GM12878 (cell line): Measurements from ENCODE around the gene LRRC3. TPM values are rescaled to one million over a fixed set of nuclear protein-coding genes. Genes with fewer than 3 reads are reported as not detected.

ENCODE experiments used
- ASH2L ChIP-seq: fragments of 300-600, 200-600 bp; sonication (generic); IDR thresholded peaks from 2 replicates; pipeline ENCODE4 v1.6.1; 2017; ENCODE audit warnings: low read depth, mild to moderate bottlenecking, borderline replicate concordance
- PAX8 ChIP-seq: fragments of 450-650 bp; IDR thresholded peaks from 2 replicates; pipeline ENCODE4 v1.6.1; 2017; ENCODE audit warnings: mild to moderate bottlenecking, moderate library complexity
- POU2F2 ChIP-seq: IDR thresholded peaks from 3 replicates; pipeline ENCODE4 v1.6.1; 2011; ENCODE audit warnings: low read depth, mild to moderate bottlenecking, low read length, borderline replicate concordance
- RAD51 ChIP-seq: fragments of 450-650 bp; IDR thresholded peaks from 2 replicates; pipeline ENCODE4 v1.6.1; 2016; ENCODE audit warnings: moderate library complexity, mild to moderate bottlenecking, inconsistent platforms
- ZBTB40 ChIP-seq: fragments of 450-650 bp; IDR thresholded peaks from 2 replicates; pipeline ENCODE4 v1.6.1; 2016; ENCODE audit warnings: mild to moderate bottlenecking, moderate library complexity, borderline replicate concordance
- ZNF687 ChIP-seq: fragments of 450-650 bp; IDR thresholded peaks from 2 replicates; pipeline ENCODE4 v1.6.1; 2017; ENCODE audit warnings: mild to moderate bottlenecking, moderate library complexity
- polyA plus RNA-seq, 11 experiments: library from polyadenylated mRNA; depleted of rRNA in 4 of 11; unstranded in 6 of 11; stranded (reverse) in 5 of 11; fragments of >200 nt; fragmentation: Nextera tagmentation in 4 of 11; fragmentation: Illumina TruSeq in 1 of 11; extraction: Ambion mirVana in 4 of 11; extraction: Trizol in 1 of 11; gene quantifications; 1 replicate in 1 of 11; 2 replicates in 10 of 11; pipeline versions ENCODE4 v1.2.1 to v1.2.3, GENCODE V29; 2011 to 2016; ENCODE audit warnings: inconsistent platforms in 2 of 11, missing spikeins in 2 of 11, low read depth in 1 of 11
- total RNA-seq, 4 experiments: library from RNA; depleted of rRNA in 3 of 4; stranded (reverse); fragments of >200 nt in 3 of 4; fragmentation: Illumina TruSeq in 1 of 4; extraction: Trizol in 1 of 4; gene quantifications; 2 replicates each; pipeline versions ENCODE4 v1.2.1 to v1.2.3, GENCODE V29; 2013 to 2021

LRRC3 gene
- total and polyA plus RNA-seq, 10 of the 15 experiments (the other 5 are each of a cell fraction or from before 2014, with no cell fraction given): 0.02 to 0.31 (median 0.09) TPM; not detected in 1

DNA sequence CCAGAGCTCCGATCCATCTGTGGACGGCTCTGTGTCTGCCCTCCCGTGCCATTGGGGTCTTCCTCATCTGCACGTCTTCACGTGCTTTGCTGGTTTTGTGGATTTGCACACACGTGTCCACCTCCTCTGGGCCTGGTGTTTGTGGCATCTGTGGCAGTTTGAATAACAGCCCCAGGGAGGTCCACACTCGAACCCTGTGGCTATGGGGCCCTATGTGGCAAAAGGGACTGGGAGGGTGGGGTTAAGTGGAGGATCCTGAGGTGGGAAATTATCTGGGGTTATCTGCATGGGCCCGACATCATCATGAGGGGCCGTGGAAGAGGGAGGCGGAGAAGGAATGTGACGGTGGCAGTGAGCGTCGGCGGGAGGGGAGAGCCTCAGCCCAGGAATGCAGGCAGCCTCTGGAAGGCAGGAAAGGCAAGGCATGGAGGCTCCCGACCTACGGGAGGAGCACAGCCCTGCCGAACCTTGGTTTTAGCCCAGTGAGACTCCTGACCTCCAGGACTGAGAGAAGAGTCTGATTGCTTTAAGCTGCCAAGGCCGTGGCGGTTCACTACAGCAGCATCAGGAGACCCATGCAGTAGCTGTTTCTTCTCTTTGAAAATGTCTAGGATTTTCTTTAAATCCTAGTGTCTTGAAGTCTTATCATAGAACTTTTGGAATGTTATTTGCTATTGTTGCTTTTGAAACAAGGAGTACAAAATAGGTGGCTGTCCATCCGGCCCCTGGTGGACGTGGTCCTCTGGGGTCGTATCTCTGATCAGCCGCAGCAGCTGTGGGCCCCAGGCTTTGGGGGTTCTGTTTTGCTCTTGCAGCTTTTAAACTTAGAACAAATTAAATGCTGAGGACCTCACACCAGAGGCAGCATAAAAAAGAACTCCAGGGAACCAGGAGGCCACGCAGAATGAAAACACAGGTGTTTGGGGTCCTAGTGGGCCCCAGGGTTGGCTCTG is 40.0 kb upstream of the LRRC3 start (continued):
- TF ChIP-seq RAD51: no peak
- no peak for TF ChIP-seq PAX8
- no peak for TF ChIP-seq POU2F2
- TF ChIP-seq ZNF687: no peak
- TF ChIP-seq ASH2L: no peak
- TF ChIP-seq ZBTB40: no peak
